ENCODE data around the gene ELOVL1. TPM values are rescaled to one million over a fixed set of nuclear protein-coding genes. Genes with fewer than 3 reads are reported as not detected.
A peak's percentile ranks its signal among the peaks of the same experiment; 100 is the strongest.
"Not testable (repeated sequence)": the region's sequence is repeated elsewhere in the genome, so short reads cannot be mapped to it uniquely, and the experiment has no call there.

ELOVL1 gene
- 10 to 100 TPM; 74.6 to 83.9 (median 79.9) TPM for polyA plus RNA-seq (ENCODE audit: insufficient read length in 4 of 4)

- DNase-seq (ENCODE audit: low read depth in 4 of 4, low spot score in 2 of 4), result peak in 1 of 4 donors; percentile 76
Measured at GRCh38 chr1:43367904-43368645, at the start of gene ELOVL1. ELOVL1 (minus strand) TSS chr1:43368011; CDS start chr1:43365609, 2,402 bp downstream.

GRCh38 chr1:43415901-43416300 lies 48.1 kb upstream of the ELOVL1 start:
- DNase-seq (ENCODE audit: low read depth in 4 of 4, low spot score in 2 of 4), result no peak

DNA sequence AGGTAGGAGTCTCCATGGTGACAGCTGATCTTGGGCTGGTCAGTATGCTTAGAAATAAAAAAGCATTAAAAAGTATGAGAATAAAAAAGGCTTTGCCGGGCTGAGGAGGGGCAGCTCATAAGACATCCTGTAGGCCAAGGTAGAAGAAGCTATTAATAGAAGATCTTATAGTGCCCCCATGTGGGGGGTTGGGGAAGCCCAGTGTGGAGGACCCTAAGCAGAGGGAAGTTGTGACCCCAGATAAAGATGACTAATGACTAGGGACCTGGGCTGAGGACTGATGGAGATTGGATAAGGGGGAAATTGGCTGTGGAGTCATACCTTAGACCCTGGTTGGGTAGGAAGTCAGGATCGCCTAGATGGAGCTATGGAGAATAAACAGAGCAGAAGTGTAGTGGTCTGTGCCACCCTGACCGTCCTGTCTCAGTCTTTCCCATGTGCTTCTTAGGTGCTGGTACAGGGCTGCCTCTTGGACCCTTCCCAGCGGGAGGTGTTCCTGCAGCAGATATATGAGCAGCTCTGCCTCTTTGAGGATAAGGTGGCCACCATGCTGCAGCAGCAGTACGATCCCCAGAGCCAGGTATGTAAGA lies 46.9 kb upstream of the ELOVL1 start:
- DNase-seq (ENCODE audit: low read depth in 4 of 4, low spot score in 2 of 4), result peak in 2 of 4 donors; percentile 19 to 47

- not testable (repeated sequence) for DNase-seq (ENCODE audit: low read depth in 4 of 4, low spot score in 2 of 4)
Measured at GRCh38 chr1:43413426-43413825, 45.6 kb upstream of the ELOVL1 start.

DNA sequence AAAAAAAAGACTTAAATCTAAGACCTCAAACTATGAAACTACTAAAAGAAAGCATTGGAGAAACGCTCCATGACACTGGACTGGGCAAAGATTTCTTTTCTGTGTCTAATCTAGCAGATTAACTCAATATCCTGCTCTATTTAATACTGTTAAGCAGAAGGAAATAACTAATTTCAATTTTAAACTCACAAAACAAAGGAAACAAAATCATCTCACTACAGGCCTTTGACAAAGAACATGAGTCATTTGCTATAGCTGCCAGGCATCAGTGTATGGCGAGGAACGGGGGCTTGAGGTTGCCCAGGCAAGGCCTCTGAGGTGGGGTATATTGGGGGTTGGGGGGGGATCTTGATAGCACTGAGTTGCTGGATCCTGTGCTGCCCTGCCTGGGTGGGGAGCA lies 42.8 kb upstream of the ELOVL1 start:
- no peak for DNase-seq (ENCODE audit: low read depth in 4 of 4, low spot score in 2 of 4)

- no peak for DNase-seq (ENCODE audit: low read depth in 4 of 4, low spot score in 2 of 4)
Measured at GRCh38 chr1:43405876-43406234, 38.0 kb upstream of the ELOVL1 start.

- DNase-seq (ENCODE audit: low read depth in 4 of 4, low spot score in 2 of 4), result no peak
Measured at GRCh38 chr1:43405219-43405875, 37.5 kb upstream of the ELOVL1 start.

DNA sequence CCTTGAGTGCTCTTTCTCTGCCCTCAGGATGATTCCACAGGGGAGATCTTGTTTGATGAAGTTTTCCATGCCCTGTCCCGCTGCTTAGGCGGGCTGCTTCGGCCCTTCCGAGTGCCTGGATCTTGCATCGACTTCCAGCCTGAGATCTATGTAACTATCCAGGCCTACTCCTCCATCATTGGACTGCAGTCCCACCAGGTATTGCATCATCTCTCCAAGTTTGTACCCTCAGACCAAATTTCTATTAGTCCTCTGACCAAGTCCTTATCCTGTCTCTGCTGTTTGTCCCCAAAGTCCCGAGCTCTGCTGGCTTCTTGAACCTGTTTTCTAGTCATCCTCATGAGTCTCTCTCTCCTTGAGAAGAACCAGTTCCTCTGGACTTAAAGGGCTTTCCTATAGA lies 36.5 kb upstream of the ELOVL1 start:
- no peak for DNase-seq (ENCODE audit: low read depth in 4 of 4, low spot score in 2 of 4)

GRCh38 chr1:43402089-43402865 lies 34.5 kb upstream of the ELOVL1 start:
- no peak for DNase-seq (ENCODE audit: low read depth in 4 of 4, low spot score in 2 of 4)

DNA sequence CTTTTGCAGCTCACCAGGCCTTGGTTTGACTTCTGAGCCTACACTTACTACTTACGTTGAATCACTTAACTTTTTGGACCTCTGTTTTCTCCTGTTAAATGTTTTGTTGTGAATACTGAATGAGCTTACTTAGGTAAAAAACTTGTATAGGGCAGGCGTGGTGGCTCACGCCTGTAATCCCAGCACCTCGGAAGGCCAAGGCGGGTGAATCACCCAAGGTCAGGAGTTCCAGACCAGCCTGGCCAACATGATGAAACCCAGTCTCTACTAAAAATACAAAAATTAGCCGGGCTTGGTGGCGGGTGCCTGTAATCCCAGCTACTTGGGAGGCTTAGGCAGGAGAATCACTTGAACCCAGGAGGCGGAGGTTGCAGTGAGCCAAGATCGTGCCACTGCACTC lies 32.6 kb upstream of the ELOVL1 start:
- DNase-seq (ENCODE audit: low read depth in 4 of 4, low spot score in 2 of 4), result not testable (repeated sequence)

DNA sequence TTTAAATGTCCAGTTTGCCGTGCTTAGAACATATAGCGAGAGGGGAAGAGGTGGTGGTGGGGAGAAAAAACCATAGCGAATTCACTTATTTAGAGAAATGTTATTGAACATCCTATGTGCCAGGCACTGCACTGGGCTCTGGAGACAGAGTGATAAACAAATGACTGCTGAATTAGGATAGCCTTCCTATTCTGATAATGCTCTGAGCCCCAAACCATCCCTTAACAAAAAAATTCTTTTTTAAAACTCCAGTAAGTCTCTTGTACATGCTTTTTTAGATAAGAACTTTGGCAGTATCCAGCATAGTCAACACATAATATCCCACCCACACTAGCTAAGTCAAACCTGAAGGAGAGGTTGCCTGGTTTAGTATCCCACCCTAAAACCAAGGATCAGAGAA lies 30.4 kb upstream of the ELOVL1 start:
- no peak for DNase-seq (ENCODE audit: low read depth in 4 of 4, low spot score in 2 of 4)

DNA sequence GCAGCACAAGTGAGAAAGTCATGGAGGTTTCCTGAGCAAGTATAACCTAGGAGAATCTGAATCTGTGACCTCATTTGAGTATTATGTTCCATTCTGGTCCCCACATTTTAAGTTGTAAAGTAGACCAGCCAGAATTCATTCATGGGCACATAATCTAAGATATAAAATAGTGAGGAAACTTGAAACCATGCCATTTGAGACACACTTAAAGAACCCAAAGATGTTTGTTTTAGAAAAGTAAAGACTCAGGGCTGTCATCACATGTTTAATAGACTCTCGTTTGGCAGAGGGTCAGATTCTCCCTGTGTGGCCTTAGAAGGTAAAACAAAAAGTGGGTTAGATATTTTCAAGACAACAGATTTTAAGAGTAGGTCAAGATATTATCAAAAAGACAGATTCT lies 28.2 kb upstream of the ELOVL1 start:
- DNase-seq (ENCODE audit: low read depth in 4 of 4, low spot score in 2 of 4), result no peak

DNA sequence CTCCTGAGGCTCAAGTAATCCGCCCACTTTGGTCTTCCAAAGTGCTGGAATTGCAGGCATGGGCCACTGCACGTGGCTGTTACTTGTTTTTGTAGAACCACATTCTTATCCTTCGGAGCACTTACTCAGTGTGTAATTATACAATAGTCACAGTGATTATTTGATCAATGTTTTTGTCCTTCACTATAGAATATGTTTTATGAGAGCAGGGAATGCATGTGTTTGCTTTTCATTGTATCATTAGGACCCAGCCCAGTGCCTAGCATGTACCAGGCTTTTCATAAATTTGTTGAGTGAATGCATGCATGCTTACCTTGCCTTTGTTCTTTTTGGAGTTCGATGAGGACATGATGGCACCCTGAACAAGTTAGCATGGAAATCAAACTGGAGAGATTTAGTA lies 27.7 kb upstream of the ELOVL1 start:
- DNase-seq (ENCODE audit: low read depth in 4 of 4, low spot score in 2 of 4), result no peak

- no peak for DNase-seq (ENCODE audit: low read depth in 4 of 4, low spot score in 2 of 4)
Measured at GRCh38 chr1:43392702-43393101, 24.9 kb upstream of the ELOVL1 start.

- DNase-seq (ENCODE audit: low read depth in 4 of 4, low spot score in 2 of 4), result peak; percentile 89 to 95 (median 92)
Measured at GRCh38 chr1:43389326-43390313, 21.8 kb upstream of the ELOVL1 start, which contains the start of the genes MED8 and SZT2. MED8 (minus strand) TSS chr1:43389800; CDS start chr1:43389764, 36 bp downstream. SZT2 (plus strand) TSS chr1:43389899; CDS start chr1:43389969, 70 bp downstream.

GRCh38 chr1:43388613-43389012 lies 20.8 kb upstream of the ELOVL1 start:
- no peak for DNase-seq (ENCODE audit: low read depth in 4 of 4, low spot score in 2 of 4)

- DNase-seq (ENCODE audit: low read depth in 4 of 4, low spot score in 2 of 4), result no peak
Measured at GRCh38 chr1:43387976-43388599, 20.3 kb upstream of the ELOVL1 start.

DNA sequence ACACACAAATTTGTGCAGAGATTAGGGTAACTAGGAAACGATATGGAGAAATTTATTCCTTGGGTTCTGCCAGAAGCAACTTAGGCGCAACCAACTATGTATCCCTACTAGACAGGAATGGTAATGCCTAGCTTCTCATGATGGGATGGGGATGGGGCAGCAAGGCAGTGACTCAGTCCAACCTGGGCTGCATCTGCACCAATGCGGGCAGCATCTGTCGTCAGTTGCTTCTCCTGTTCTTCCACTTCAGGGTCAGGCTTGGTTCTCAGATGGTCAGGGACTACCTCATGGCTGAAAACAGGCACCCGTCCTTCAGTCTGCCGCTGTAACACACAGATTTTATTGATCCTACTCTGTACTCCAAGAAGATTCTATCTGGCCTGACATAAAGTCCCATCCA lies 18.9 kb upstream of the ELOVL1 start:
- DNase-seq (ENCODE audit: low read depth in 4 of 4, low spot score in 2 of 4), result no peak

DNA sequence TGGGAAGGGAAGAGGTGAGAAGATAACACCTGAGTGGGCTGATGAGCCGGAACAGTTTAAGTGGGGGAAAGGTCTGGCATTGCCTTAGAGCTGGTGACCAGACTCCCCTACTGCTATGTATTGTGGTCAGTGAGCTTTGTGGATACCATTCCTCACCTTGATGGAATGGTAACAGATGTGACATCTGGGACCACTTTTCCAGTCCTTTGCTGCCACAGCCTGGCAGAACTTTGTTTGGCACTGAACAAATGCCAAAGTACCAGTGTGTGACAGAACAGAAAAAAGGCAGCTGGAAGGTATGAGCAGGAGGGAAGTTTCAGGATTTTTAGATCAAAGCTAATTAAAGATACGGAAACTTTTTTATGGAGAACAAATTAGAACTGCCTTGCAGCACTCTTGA lies 15.6 kb upstream of the ELOVL1 start:
- DNase-seq (ENCODE audit: low read depth in 4 of 4, low spot score in 2 of 4), result no peak

All from left renal cortex interstitium (tissue), 4 donors.